Testis (tissue), 3 donors: Measurements from ENCODE around the gene SCN4A. TPM values are rescaled to one million over a fixed set of nuclear protein-coding genes. Genes with fewer than 3 reads are reported as not detected.

ENCODE experiments used
- DNase-seq: peaks from one replicate; pipeline ENCODE4 v3.0.0-alpha.2; 2019
- H3K27ac ChIP-seq, 2 donors: fragments of 200-600 bp; sonication (generic); one replicate each; pipeline ENCODE4 v1.5.1; 2019
- H3K27me3 ChIP-seq: fragments of 200-600 bp; sonication (generic); one replicate; pipeline ENCODE4 v1.5.1; 2019
- H3K36me3 ChIP-seq: fragments of 200-600 bp; sonication (generic); one replicate; pipeline ENCODE4 v1.5.1; 2017; ENCODE audit warnings: low read depth; ENCODE audit errors: missing control alignments
- H3K4me1 ChIP-seq: fragments of 200-600 bp; sonication (generic); one replicate; pipeline ENCODE4 v1.5.1; 2019
- H3K4me3 ChIP-seq, 2 donors: fragments of 200-600 bp; sonication (generic); one replicate each; pipeline ENCODE4 v1.5.1; 2017 to 2019
- H3K9me3 ChIP-seq: fragments of 200-600 bp; sonication (generic); one replicate; pipeline ENCODE4 v1.5.1; 2017
- CTCF ChIP-seq, 3 experiments: fragments of 450-650 bp in 2 of 3; fragments of 200-600 bp in 1 of 3; sonication (generic) in 1 of 3; IDR thresholded peaks; one replicate each; pipeline ENCODE4 v1.5.1; 2016 to 2019; ENCODE audit warnings: antibody characterized with exemption in 3 of 3, mild to moderate bottlenecking in 2 of 3, moderate library complexity in 1 of 3
- POLR2A ChIP-seq: fragments of 450-650 bp; IDR thresholded peaks from one replicate; pipeline ENCODE4 v1.6.1; 2017; ENCODE audit warnings: antibody characterized with exemption, mild to moderate bottlenecking, moderate library complexity
- WGBS, 2 donors: methylation state at CpG; one replicate each; pipeline ENCODE4 v1.1.5; 2018; 5-methylcytosine and 5-hydroxymethylcytosine counted together
- intact Hi-C: fragments of 100-400 bp; cut with DNase I; formaldehyde crosslinking; loops from one replicate; pipeline ENCODE4 v1.15.1; 2023; ENCODE audit warnings: low total_unique reads
- polyA plus RNA-seq: library from polyadenylated mRNA; stranded (reverse); fragments of 350-450 nt; fragmentation: Illumina TruSeq; extraction: RNeasy Lipid Tissue Mini Kit (QIAGEN cat#74804); gene quantifications from one replicate; pipeline ENCODE4 v1.2.3, GENCODE V29; 2014; ENCODE audit warnings: low read depth, low replicate concordance; ENCODE audit not compliant: insufficient read depth
- total RNA-seq, 2 donors: library from RNA; depleted of rRNA; stranded (reverse); fragments of >200 nt; gene quantifications; one replicate each; pipeline ENCODE4 v1.2.3, GENCODE V29; 2016

The SCN4A gene
- total and polyA plus RNA-seq, 3 donors from 2014 or later: 2.0 to 2.8 (median 2.3) TPM

- TF ChIP-seq POLR2A: no peak
- no peak for TF ChIP-seq CTCF (IDR thresholded peaks at IDR 0.05)
- no peaks in the 10 kb centered on the region for H3K27me3 ChIP-seq
- 90 to 93% methylated on average over 9 of the region's 10 CpGs for WGBS, 2 donors
- H3K9me3 ChIP-seq: no peaks in the 10 kb centered on the region
- no peak for DNase-seq
- no peaks in the 10 kb centered on the region for H3K36me3 ChIP-seq
- H3K4me1 ChIP-seq: peaks cover 3% of the 10 kb centered on the region
- H3K27ac ChIP-seq: no peak overlapping the region
- H3K4me3 ChIP-seq: no peak overlapping the region
- intact Hi-C loops: no loop called here
Measured at GRCh38 chr17:63928966-63929695, 43.6 kb downstream of the SCN4A start.

- DNase-seq: no peak
- H3K4me1 ChIP-seq: peaks cover 3% of the 10 kb centered on the region
- H3K9me3 ChIP-seq: no peaks in the 10 kb centered on the region
- intact Hi-C loops: no loop called here
- no peaks in the 10 kb centered on the region for H3K36me3 ChIP-seq
- H3K27ac ChIP-seq: no peak overlapping the region
- H3K4me3 ChIP-seq: no peak overlapping the region
- H3K27me3 ChIP-seq: no peaks in the 10 kb centered on the region
- WGBS, 2 donors: 90% methylated on average over 10 of the region's 10 CpGs
- TF ChIP-seq POLR2A (no peak), CTCF (IDR thresholded peaks at IDR 0.05) (no peak)
Measured at GRCh38 chr17:63928172-63928666, 44.5 kb downstream of the SCN4A start.

GRCh38 chr17:63927464-63928171, 45.1 kb downstream of the SCN4A start:
- 64 to 74% methylated on average over 5 to 8 of the region's 8 CpGs for WGBS, 2 donors
- peaks cover 3% of the 10 kb centered on the region for H3K4me1 ChIP-seq
- intact Hi-C loops: no loop called here
- H3K27me3 ChIP-seq: no peaks in the 10 kb centered on the region
- H3K4me3 ChIP-seq: no peak overlapping the region
- no peaks in the 10 kb centered on the region for H3K9me3 ChIP-seq
- H3K27ac ChIP-seq: no peak overlapping the region
- H3K36me3 ChIP-seq: no peaks in the 10 kb centered on the region
- no peak for TF ChIP-seq POLR2A
- TF ChIP-seq CTCF (IDR thresholded peaks at IDR 0.05): no peak
- DNase-seq: no peak

GRCh38 chr17:63926164-63926563, 46.6 kb downstream of the SCN4A start:
- intact Hi-C loops: no loop called here
- 94 to 99% methylated on average over 2 of the region's 2 CpGs for WGBS, 2 donors
- no peaks in the 10 kb centered on the region for H3K27me3 ChIP-seq
- no peaks in the 10 kb centered on the region for H3K9me3 ChIP-seq
- H3K36me3 ChIP-seq: no peaks in the 10 kb centered on the region
- no peak for DNase-seq
- H3K4me1 ChIP-seq: peaks cover under 1% of the 10 kb centered on the region
- H3K27ac ChIP-seq: no peak overlapping the region
- TF ChIP-seq POLR2A (no peak), CTCF (IDR thresholded peaks at IDR 0.05) (no peak)
- no peak overlapping the region for H3K4me3 ChIP-seq
